SIG-M5 treated with dmso at 0.1 percent for 504 hours (cell line): Measurements from ENCODE around the gene B4GALNT4.
"Not testable (repeated sequence)": the region's sequence is repeated elsewhere in the genome, so short reads cannot be mapped to it uniquely, and the experiment has no call there.

Experiments used
- DNase-seq: peaks from one replicate; lab custom pipeline; 2025; ENCODE audit not compliant: unreplicated experiment; lab: John Stamatoyannopoulos, UW

B4GALNT4 gene

GRCh38 chr11:358129-358800, 11.0 kb upstream of the B4GALNT4 start:
- DNase-seq = no peak

GRCh38 chr11:359181-359714, 10.1 kb upstream of the B4GALNT4 start:
- DNase-seq = no peak

GRCh38 chr11:360326-361280, 8.7 kb upstream of the B4GALNT4 start:
- no peak for DNase-seq

GRCh38 chr11:362642-363442, 6.5 kb upstream of the B4GALNT4 start:
- no peak for DNase-seq

- DNase-seq = not testable (repeated sequence)
Observed at GRCh38 chr11:363443-363805, 5.9 kb upstream of the B4GALNT4 start.

GRCh38 chr11:363948-364761, 5.1 kb upstream of the B4GALNT4 start:
- DNase-seq = no peak

GRCh38 chr11:364991-365725, 4.1 kb upstream of the B4GALNT4 start:
- no peak for DNase-seq

GRCh38 chr11:365831-366230, 3.5 kb upstream of the B4GALNT4 start:
- DNase-seq = no peak

- no peak for DNase-seq
Observed at GRCh38 chr11:367956-368413, 1.3 kb upstream of the B4GALNT4 start.

- DNase-seq = no peak
Observed at GRCh38 chr11:368414-369335, 624 bp upstream of the B4GALNT4 start.

GRCh38 chr11:370070-370941, 1.0 kb downstream of the B4GALNT4 start:
- DNase-seq = no peak

GRCh38 chr11:371051-371450, 1.8 kb downstream of the B4GALNT4 start:
- no peak for DNase-seq

- no peak for DNase-seq
Observed at GRCh38 chr11:371716-372590, 2.7 kb downstream of the B4GALNT4 start.

- DNase-seq = no peak
Observed at GRCh38 chr11:372809-373715, 3.8 kb downstream of the B4GALNT4 start.

GRCh38 chr11:373716-374551, 4.6 kb downstream of the B4GALNT4 start:
- no peak for DNase-seq
